Thyroid gland (tissue), 4 donors: ENCODE results near the gene FAM50B. TPM values are rescaled to one million over a fixed set of nuclear protein-coding genes. Genes with fewer than 3 reads are reported as not detected.

ENCODE experiments used
- DNase-seq, 2 donors: peaks; one replicate each; pipeline ENCODE4 v3.0.0-alpha.2; 2019
- H3K27ac ChIP-seq, 3 donors: fragments of 200-600 bp; sonication (generic); 1 replicate in 2 of 3; 2 replicates in 1 of 3; pipeline ENCODE4 v1.5.1; 2016 to 2019; ENCODE audit warnings: mild to moderate bottlenecking in 1 of 3, moderate library complexity in 1 of 3
- H3K27me3 ChIP-seq: fragments of 200-600 bp; sonication (generic); one replicate; pipeline ENCODE4 v1.5.1; 2019
- H3K36me3 ChIP-seq, 2 donors: fragments of 200-600 bp; sonication (generic); one replicate each; pipeline ENCODE4 v1.5.1; 2016 to 2019
- H3K4me1 ChIP-seq, 2 donors: fragments of 200-600 bp; sonication (generic); one replicate each; pipeline ENCODE4 v1.5.1; 2017 to 2019
- H3K4me3 ChIP-seq, 3 donors: fragments of 200-600 bp; sonication (generic); replicated peaks in 1 of 3; 1 replicate in 2 of 3; 2 replicates in 1 of 3; pipeline ENCODE4 v1.5.1; 2016; ENCODE audit warnings: mild to moderate bottlenecking in 1 of 3
- H3K9me3 ChIP-seq: fragments of 200-600 bp; sonication (generic); one replicate; pipeline ENCODE4 v1.5.1; 2017
- POLR2A ChIP-seq, 2 donors: fragments of 450-650 bp; IDR thresholded peaks; one replicate each; pipeline ENCODE4 v1.6.1; 2017; ENCODE audit warnings: antibody characterized with exemption in 2 of 2, mild to moderate bottlenecking in 2 of 2, moderate library complexity in 1 of 2
- WGBS, 2 donors: methylation state at CpG; one replicate each; pipeline ENCODE4 v1.1.5; 2017; 5-methylcytosine and 5-hydroxymethylcytosine counted together
- intact Hi-C: fragments of 100-400 bp; cut with DNase I; formaldehyde crosslinking; loops from one replicate; pipeline ENCODE4 v1.15.1; 2023
- total RNA-seq, 4 donors: library from RNA; depleted of rRNA; stranded (reverse); fragments of >200 nt; gene quantifications; one replicate each; pipeline ENCODE4 v1.2.3, GENCODE V29; 2016
- TF ChIP-seq, protein P1 (sequence below), 6 experiments: fragments of 200-600 bp in 3 of 6; fragments of 450-650 bp in 3 of 6; sonication (generic) in 3 of 6; IDR thresholded peaks; one replicate each; pipeline ENCODE4 v1.5.1; 2016 to 2019; ENCODE audit warnings: antibody characterized with exemption in 6 of 6, mild to moderate bottlenecking in 2 of 6, inconsistent platforms in 1 of 6, moderate library complexity in 1 of 6

FAM50B gene
- total RNA-seq, 4 donors from 2014 or later, result 18.4 to 40.9 (median 20.3) TPM

DNA sequence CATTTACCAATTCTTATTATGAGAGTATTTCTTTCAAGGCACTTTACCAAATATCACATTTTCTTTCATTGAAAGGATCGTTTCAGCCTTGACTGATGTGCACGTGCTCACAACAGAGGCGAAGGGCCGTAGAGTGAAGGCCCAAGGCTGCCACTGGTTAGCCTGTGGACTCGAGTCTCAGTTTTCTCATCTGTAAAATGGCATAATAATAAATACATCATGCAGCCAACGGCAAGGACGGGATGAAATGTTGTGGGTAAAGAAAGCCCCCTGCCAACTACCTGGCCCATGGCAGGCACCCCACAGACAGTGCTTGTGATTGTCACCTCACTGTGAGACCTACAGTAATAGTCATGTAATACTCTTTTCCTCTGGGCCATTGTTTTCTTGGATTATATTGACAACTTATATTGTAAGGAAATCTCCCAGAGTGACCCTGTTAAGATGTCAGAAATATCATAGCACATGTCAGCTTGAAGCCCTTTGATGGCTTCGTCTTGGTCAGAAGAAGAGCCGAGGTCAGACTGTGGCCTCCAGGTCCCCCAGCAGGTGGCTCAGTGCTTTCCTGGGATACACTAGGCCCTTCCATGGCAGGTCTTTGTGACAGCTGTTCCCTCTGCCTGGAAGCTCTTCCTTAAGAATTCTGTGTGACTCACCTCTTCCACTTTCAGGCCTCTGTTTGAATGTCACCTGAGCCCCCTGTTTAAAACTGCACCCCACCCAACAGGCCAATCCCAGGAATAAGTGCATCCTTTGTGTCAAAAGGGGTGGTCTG is 36.3 kb downstream of the FAM50B start:
- intact Hi-C loops, result loop anchor here (5.0 to 10.0 kb wide), 2 partner anchors 49 to 138 kb away; no protein-coding TSS in a partner anchor
- DNase-seq, result peak; percentile 27
- peaks cover 15 to 17% of the 10 kb centered on the region in 2 donors for H3K4me1 ChIP-seq
- no peak for TF ChIP-seq POLR2A (IDR thresholded peaks at IDR 0.05)
- TF ChIP-seq, protein P1, sequence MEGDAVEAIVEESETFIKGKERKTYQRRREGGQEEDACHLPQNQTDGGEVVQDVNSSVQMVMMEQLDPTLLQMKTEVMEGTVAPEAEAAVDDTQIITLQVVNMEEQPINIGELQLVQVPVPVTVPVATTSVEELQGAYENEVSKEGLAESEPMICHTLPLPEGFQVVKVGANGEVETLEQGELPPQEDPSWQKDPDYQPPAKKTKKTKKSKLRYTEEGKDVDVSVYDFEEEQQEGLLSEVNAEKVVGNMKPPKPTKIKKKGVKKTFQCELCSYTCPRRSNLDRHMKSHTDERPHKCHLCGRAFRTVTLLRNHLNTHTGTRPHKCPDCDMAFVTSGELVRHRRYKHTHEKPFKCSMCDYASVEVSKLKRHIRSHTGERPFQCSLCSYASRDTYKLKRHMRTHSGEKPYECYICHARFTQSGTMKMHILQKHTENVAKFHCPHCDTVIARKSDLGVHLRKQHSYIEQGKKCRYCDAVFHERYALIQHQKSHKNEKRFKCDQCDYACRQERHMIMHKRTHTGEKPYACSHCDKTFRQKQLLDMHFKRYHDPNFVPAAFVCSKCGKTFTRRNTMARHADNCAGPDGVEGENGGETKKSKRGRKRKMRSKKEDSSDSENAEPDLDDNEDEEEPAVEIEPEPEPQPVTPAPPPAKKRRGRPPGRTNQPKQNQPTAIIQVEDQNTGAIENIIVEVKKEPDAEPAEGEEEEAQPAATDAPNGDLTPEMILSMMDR (IDR thresholded peaks at IDR 0.05), result peak in 2 of 6 experiments; percentile 26 to 28
- H3K36me3 ChIP-seq, result no peaks in the 10 kb centered on the region
- no peak overlapping the region for H3K4me3 ChIP-seq
- no peaks in the 10 kb centered on the region for H3K27me3 ChIP-seq
- no peak overlapping the region for H3K27ac ChIP-seq
- H3K9me3 ChIP-seq, result no peaks in the 10 kb centered on the region
- WGBS, 2 donors, result 92 to 97% methylated on average over 9 of the region's 9 CpGs

- no peaks in the 10 kb centered on the region for H3K27me3 ChIP-seq
- no peaks in the 10 kb centered on the region for H3K36me3 ChIP-seq
- intact Hi-C loops, result loop anchor here (5.0 to 10.0 kb wide), 2 partner anchors 48 to 140 kb away; no protein-coding TSS in a partner anchor
- H3K4me3 ChIP-seq, result no peak overlapping the region
- WGBS, 2 donors, result 16 to 27% methylated on average over 9 of the region's 9 CpGs
- peaks cover 15 to 28% of the 10 kb centered on the region in 2 donors for H3K4me1 ChIP-seq
- H3K27ac ChIP-seq, result peak overlapping the region in 1 of 3 donors; percentile 62
- H3K9me3 ChIP-seq, result no peaks in the 10 kb centered on the region
- DNase-seq, result peak; percentile 59 to 69
- TF ChIP-seq POLR2A (IDR thresholded peaks at IDR 0.05), result peak in 1 of 2 donors; percentile 12
- TF ChIP-seq, protein P1 (IDR thresholded peaks at IDR 0.05), result peak in 4 of 6 experiments; percentile 39 to 56 (median 48)
These were observed 38.1 kb downstream of the FAM50B start for GRCh38 chr6:3887150-3887700.

GRCh38 chr6:3888153-3888957 is 39.2 kb downstream of the FAM50B start:
- no peaks in the 10 kb centered on the region for H3K9me3 ChIP-seq
- H3K4me3 ChIP-seq, result no peak overlapping the region
- H3K27ac ChIP-seq, result peak overlapping the region in 2 of 3 donors; percentile 26 to 62
- peaks cover 15 to 31% of the 10 kb centered on the region in 2 donors for H3K4me1 ChIP-seq
- peak in 1 of 2 donors; percentile 11 for DNase-seq
- WGBS, 2 donors, result 78 to 79% methylated on average over 15 of the region's 15 CpGs
- H3K27me3 ChIP-seq, result no peaks in the 10 kb centered on the region
- no peak for TF ChIP-seq POLR2A (IDR thresholded peaks at IDR 0.05)
- TF ChIP-seq, protein P1 (IDR thresholded peaks at IDR 0.05), result no peak
- H3K36me3 ChIP-seq, result no peaks in the 10 kb centered on the region
- intact Hi-C loops, result loop anchor here (5.0 to 10.0 kb wide), 2 partner anchors 46 to 141 kb away; no protein-coding TSS in a partner anchor

- no peak overlapping the region for H3K27ac ChIP-seq
- 89 to 95% methylated on average over 9 of the region's 9 CpGs for WGBS, 2 donors
- intact Hi-C loops, result no loop called here
These were observed 40.9 kb downstream of the FAM50B start for GRCh38 chr6:3890047-3890446.

More at GRCh38 chr6:3890047-3890446, 40.9 kb downstream of the FAM50B start:
- Histone ChIP-seq H3K36me3 (no peaks in the 10 kb centered on the region), H3K27me3 (no peaks in the 10 kb centered on the region), H3K9me3 (no peaks in the 10 kb centered on the region), H3K4me3 (no peak overlapping the region), H3K4me1 (peaks cover 8 to 40% of the 10 kb centered on the region in 2 donors)
- no peak for DNase-seq
- TF ChIP-seq, protein P1 (IDR thresholded peaks at IDR 0.05), result no peak
- TF ChIP-seq POLR2A (IDR thresholded peaks at IDR 0.05), result no peak
